Measurements from ENCODE around the gene DMRT2.

DMRT2 gene

DNA sequence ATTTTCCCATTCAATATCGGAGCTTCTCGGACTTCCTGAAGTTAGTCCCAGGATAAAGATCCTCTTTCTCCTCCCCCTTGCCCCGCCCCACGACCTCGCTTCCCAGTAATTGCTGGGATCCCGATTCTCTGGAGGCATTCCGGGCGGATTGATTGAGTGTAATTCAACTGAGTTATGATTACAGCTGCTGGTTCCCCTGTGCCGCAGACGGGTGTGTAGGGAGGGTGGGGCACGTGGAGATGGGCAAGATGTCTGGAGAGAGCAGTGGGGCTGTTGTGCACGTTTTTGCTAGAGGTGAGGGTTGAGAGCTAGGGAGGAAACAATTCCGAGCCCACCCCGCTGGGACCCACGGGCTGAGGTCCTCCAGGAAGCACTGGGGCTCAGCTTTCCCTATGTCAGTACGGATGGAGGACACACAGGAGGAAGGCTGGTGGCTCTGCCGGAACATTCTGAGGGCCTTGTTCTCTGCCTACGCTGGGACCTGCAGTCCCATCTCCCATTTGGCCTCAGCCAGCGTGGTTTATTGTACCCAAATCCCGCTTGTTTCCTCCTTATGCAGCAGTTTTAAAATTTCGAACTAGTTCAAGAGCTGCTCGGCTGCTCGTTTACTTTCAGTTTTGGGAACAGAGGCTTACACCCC, 2.4 kb upstream of the DMRT2 start:
- TF ChIP-seq MAX (IDR thresholded peaks at IDR 0.05; ENCODE audit: low read depth, low read length) (no peak), MYC (IDR thresholded peaks at IDR 0.05; ENCODE audit: low read depth, low read length) (no peak), CTCF (IDR thresholded peaks at IDR 0.05; ENCODE audit: low read depth, low read length) (no peak), POLR2A (IDR thresholded peaks at IDR 0.05; ENCODE audit: extremely low read depth, insufficient read length) (no peak)
- peak overlapping the region; percentile 43 for H3K4me3 ChIP-seq (ENCODE audit: low read depth, low read length)
- DNase-seq (ENCODE audit: low read depth), result peak; percentile 58

GRCh38 chr9:1048231-1048619, 1.9 kb upstream of the DMRT2 start:
- TF ChIP-seq CTCF (IDR thresholded peaks at IDR 0.05; ENCODE audit: low read depth, low read length) (no peak), MAX (IDR thresholded peaks at IDR 0.05; ENCODE audit: low read depth, low read length) (no peak), MYC (IDR thresholded peaks at IDR 0.05; ENCODE audit: low read depth, low read length) (no peak), POLR2A (IDR thresholded peaks at IDR 0.05; ENCODE audit: extremely low read depth, insufficient read length) (no peak)
- H3K4me3 ChIP-seq (ENCODE audit: low read depth, low read length), result peak overlapping the region; percentile 43
- DNase-seq (ENCODE audit: low read depth), result peak; percentile 46

DNA sequence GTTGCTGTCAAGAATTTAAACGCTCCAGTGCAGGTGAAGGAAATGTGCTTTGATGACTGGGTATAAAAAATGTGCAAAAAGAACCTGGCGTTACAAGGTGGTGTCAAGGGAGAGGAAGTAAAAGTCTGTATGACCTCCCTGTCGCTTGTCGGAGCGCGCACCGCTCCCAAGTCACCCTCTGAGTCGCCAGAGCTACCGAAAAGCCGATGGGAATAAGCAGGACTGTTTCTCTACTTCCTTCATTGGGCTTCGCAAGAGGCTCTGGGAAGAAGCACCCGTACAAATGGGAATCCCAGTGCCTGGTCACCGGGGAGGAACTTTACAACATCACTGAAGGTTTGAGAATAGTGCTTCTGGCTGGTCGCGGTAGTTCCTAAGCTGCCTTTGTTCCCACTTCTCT, 1.3 kb upstream of the DMRT2 start:
- no peak overlapping the region for H3K4me3 ChIP-seq (ENCODE audit: low read depth, low read length)
- TF ChIP-seq MYC (IDR thresholded peaks at IDR 0.05; ENCODE audit: low read depth, low read length) (no peak), MAX (IDR thresholded peaks at IDR 0.05; ENCODE audit: low read depth, low read length) (no peak), POLR2A (IDR thresholded peaks at IDR 0.05; ENCODE audit: extremely low read depth, insufficient read length) (no peak), CTCF (IDR thresholded peaks at IDR 0.05; ENCODE audit: low read depth, low read length) (no peak)
- no peak for DNase-seq (ENCODE audit: low read depth)

- TF ChIP-seq CTCF (IDR thresholded peaks at IDR 0.05; ENCODE audit: low read depth, low read length) (no peak), MAX (IDR thresholded peaks at IDR 0.05; ENCODE audit: low read depth, low read length) (no peak), POLR2A (IDR thresholded peaks at IDR 0.05; ENCODE audit: extremely low read depth, insufficient read length) (no peak), MYC (IDR thresholded peaks at IDR 0.05; ENCODE audit: low read depth, low read length) (no peak)
- peak overlapping the region; percentile 42 for H3K4me3 ChIP-seq (ENCODE audit: low read depth, low read length)
- DNase-seq (ENCODE audit: low read depth), result peak; percentile 46
These were observed 516 bp upstream of the DMRT2 start for GRCh38 chr9:1049641-1050040.

DNA sequence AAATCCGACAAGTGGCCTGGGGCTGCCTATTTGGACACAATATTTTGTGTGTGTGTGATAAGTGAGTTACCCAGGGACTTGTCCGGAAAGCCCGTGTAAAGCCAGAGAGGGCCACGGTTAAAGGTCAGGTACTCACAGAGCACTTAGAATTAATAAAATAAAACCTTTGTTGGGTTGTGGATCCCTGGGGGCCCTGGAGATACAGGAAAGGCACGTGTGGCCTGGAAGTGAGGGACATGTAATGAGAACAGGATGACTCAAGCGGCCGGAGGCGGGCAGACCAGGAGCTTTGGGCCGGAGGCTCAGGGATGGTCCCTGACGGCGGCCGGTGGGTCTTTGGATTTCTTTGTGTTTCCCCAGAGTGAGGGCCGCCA, 1.0 kb downstream of the DMRT2 start:
- no peak for TF ChIP-seq CTCF (IDR thresholded peaks at IDR 0.05; ENCODE audit: low read depth, low read length)
- TF ChIP-seq MYC (IDR thresholded peaks at IDR 0.05; ENCODE audit: low read depth, low read length), result no peak
- no peak for TF ChIP-seq POLR2A (IDR thresholded peaks at IDR 0.05; ENCODE audit: extremely low read depth, insufficient read length)
- TF ChIP-seq MAX (IDR thresholded peaks at IDR 0.05; ENCODE audit: low read depth, low read length), result no peak
- H3K4me3 ChIP-seq (ENCODE audit: low read depth, low read length), result no peak overlapping the region
- no peak for DNase-seq (ENCODE audit: low read depth)

Data from NB4 (cell line).